Measurements from ENCODE around the gene P2RY12.
"Not testable (repeated sequence)": the region's sequence is repeated elsewhere in the genome, so short reads cannot be mapped to it uniquely, and the experiment has no call there.

Gene P2RY12

GRCh38 chr3:151393146-151393830 is 8.7 kb upstream of the P2RY12 start:
- no peak for DNase-seq (ENCODE audit: low read depth in 2 of 2)

GRCh38 chr3:151392191-151392590 is 7.6 kb upstream of the P2RY12 start:
- DNase-seq (ENCODE audit: low read depth in 2 of 2), result not testable (repeated sequence)

- no peak for DNase-seq (ENCODE audit: low read depth in 2 of 2)
These were observed 7.2 kb upstream of the P2RY12 start for GRCh38 chr3:151391720-151392119.

- DNase-seq (ENCODE audit: low read depth in 2 of 2), result no peak
These were observed 3.3 kb upstream of the P2RY12 start for GRCh38 chr3:151387842-151388241.

- DNase-seq (ENCODE audit: low read depth in 2 of 2), result no peak
These were observed 2.9 kb upstream of the P2RY12 start for GRCh38 chr3:151387432-151387831.

- no peak for DNase-seq (ENCODE audit: low read depth in 2 of 2)
These were observed 1.5 kb upstream of the P2RY12 start for GRCh38 chr3:151386056-151386455.

- no peak for DNase-seq (ENCODE audit: low read depth in 2 of 2)
These were observed 597 bp downstream of the P2RY12 start for GRCh38 chr3:151383956-151384355.

GRCh38 chr3:151383111-151383510 is 1.4 kb downstream of the P2RY12 start:
- no peak for DNase-seq (ENCODE audit: low read depth in 2 of 2)

GRCh38 chr3:151382671-151383070 is 1.9 kb downstream of the P2RY12 start:
- DNase-seq (ENCODE audit: low read depth in 2 of 2), result no peak

GRCh38 chr3:151379083-151379734 is 5.3 kb downstream of the P2RY12 start:
- DNase-seq (ENCODE audit: low read depth in 2 of 2), result no peak

- DNase-seq (ENCODE audit: low read depth in 2 of 2), result no peak
These were observed 6.7 kb downstream of the P2RY12 start for GRCh38 chr3:151377768-151378385.

- no peak for DNase-seq (ENCODE audit: low read depth in 2 of 2)
These were observed 12.3 kb downstream of the P2RY12 start for GRCh38 chr3:151372063-151372820.

- no peak for DNase-seq (ENCODE audit: low read depth in 2 of 2)
These were observed 13.0 kb downstream of the P2RY12 start for GRCh38 chr3:151371526-151371925.

- no peak for DNase-seq (ENCODE audit: low read depth in 2 of 2)
These were observed 17.1 kb downstream of the P2RY12 start for GRCh38 chr3:151367448-151367847.

- no peak for DNase-seq (ENCODE audit: low read depth in 2 of 2)
These were observed 17.6 kb downstream of the P2RY12 start for GRCh38 chr3:151366993-151367392.

- DNase-seq (ENCODE audit: low read depth in 2 of 2), result no peak
These were observed 21.8 kb downstream of the P2RY12 start for GRCh38 chr3:151362751-151363174.

- DNase-seq (ENCODE audit: low read depth in 2 of 2), result no peak
These were observed 27.1 kb downstream of the P2RY12 start for GRCh38 chr3:151357463-151357850.

GRCh38 chr3:151356794-151357462 is 27.6 kb downstream of the P2RY12 start:
- DNase-seq (ENCODE audit: low read depth in 2 of 2), result no peak

GRCh38 chr3:151351648-151352047 is 32.9 kb downstream of the P2RY12 start:
- no peak for DNase-seq (ENCODE audit: low read depth in 2 of 2)

- DNase-seq (ENCODE audit: low read depth in 2 of 2), result no peak
These were observed 33.3 kb downstream of the P2RY12 start for GRCh38 chr3:151351219-151351618.

GRCh38 chr3:151350656-151351055 is 33.9 kb downstream of the P2RY12 start:
- no peak for DNase-seq (ENCODE audit: low read depth in 2 of 2)

- no peak for DNase-seq (ENCODE audit: low read depth in 2 of 2)
These were observed 37.1 kb downstream of the P2RY12 start for GRCh38 chr3:151347432-151347831.
